GM18505 (cell line): ENCODE results near the gene TRIO.

Source experiments
- ATAC-seq: cut with Tn5 transposase; IDR thresholded peaks from one replicate; pipeline ENCODE4 v1.9.1; 2021; ENCODE audit not compliant: unreplicated experiment
- POLR2A ChIP-seq: IDR thresholded peaks from 4 replicates; pipeline ENCODE4 v1.6.1; 2011; ENCODE audit warnings: borderline replicate concordance; ENCODE audit not compliant: insufficient read depth, insufficient read length; ENCODE audit errors: extremely low read depth

The TRIO gene

DNA sequence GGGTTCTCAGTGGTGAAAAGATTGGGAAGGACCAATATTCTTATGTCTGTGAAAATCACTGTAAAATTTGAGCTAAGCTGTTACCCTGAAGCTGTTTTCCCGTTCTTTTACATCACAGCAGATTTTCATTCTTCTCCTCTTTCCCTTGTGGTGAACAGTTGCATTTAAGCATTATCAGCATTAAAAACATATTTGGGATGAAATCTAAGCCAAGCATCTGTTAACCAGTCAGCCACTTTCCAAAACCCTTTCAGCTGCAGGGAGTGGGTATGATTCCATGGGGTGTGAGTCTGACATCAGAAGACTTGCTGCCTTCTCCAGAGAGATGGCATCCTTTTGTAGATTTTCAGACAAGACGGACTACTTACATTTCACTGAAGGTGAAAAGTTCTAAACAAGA lies 97.2 kb downstream of the TRIO start:
- TF ChIP-seq POLR2A = no peak
- no peak for ATAC-seq

GRCh38 chr5:14241141-14241540 lies 98.0 kb downstream of the TRIO start:
- ATAC-seq = no peak
- TF ChIP-seq POLR2A = no peak

DNA sequence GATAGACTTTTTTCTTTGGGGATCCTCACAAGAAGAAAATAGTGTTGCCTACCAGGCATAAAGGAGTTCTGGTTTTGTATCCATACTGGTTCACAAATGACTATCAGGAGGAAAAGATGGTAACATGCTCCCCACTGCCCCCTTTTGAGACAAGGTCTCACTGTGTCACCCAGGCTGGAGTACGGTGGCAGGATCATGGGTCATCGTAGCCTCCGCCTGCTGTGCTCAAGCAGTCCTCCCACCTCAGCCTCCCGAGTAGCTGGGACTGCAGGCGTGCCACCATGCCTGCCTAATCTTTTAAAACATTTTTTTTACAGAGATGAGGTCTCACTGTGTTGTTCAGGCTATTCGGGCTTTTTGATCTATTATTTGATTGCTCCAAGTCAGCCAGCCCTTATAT lies 99.3 kb downstream of the TRIO start:
- no peak for ATAC-seq

GRCh38 chr5:14242871-14243383 lies 99.8 kb downstream of the TRIO start:
- no peak for ATAC-seq
- no peak for TF ChIP-seq POLR2A

More for the DNA sequence above, 99.3 kb downstream of the TRIO start:
- no peak for TF ChIP-seq POLR2A

GRCh38 chr5:14243766-14244165 lies 100.6 kb downstream of the TRIO start:
- TF ChIP-seq POLR2A = no peak
- ATAC-seq = no peak

- TF ChIP-seq POLR2A = no peak
- ATAC-seq = no peak
Observed at GRCh38 chr5:14244721-14245120, 101.6 kb downstream of the TRIO start.

DNA sequence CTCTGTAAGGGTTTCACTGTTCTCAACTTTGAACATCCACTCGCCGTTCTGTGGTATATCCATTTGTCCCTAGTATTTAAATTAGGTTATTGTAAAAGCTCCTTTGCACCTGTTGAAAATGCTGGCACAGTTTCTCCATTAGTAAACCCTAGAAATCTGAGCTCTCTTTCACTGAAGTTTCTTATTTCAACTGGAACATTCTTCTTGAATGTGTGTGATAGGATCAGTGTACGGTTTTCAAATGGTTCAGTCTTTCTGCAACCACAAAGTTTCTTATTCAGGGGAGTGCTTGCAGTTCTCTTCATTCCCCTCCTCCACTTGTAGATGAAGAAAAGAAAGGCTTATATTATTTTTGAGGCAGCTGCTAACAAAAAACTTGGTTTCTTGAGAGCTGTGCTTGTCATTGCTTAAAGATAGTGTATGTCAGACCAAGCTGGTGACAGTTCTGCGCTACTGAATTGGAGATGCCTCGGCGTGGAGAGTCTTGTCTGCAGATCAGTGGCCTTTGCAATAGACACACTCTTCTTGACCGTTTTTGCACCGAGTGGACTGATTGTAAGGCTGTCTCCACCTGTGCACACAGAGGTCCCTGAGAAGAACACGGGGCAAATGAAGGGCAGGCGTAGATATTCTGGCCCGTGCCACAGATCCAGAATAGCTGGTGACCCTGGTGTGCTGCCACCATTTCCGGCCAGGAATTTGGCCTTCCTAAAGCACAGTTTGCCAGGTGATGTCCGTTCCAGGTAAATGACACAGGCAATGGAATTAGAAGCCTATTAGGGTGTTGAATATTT lies 102.2 kb downstream of the TRIO start:
- no peak for TF ChIP-seq POLR2A
- no peak for ATAC-seq

- no peak for ATAC-seq
- TF ChIP-seq POLR2A = no peak
Observed at GRCh38 chr5:14246350-14247053, 103.4 kb downstream of the TRIO start.

DNA sequence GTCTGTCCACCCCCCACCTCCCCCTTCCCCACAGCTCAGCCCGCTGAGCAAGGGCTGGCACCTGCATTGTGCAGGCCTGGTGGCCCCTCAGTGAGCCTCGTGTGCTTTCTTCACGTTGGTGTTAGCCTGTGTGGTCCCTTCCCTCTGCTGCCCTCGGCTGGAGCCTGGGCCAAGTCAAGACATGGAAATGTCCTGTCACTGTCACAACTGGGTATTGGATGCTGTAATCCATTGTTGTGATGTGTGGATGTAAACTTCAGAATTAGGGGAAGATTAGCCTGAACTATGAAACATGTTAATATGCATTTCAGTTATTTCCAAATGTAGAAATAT lies 103.9 kb downstream of the TRIO start:
- no peak for ATAC-seq
- no peak for TF ChIP-seq POLR2A

GRCh38 chr5:14249258-14250082 lies 106.3 kb downstream of the TRIO start:
- TF ChIP-seq POLR2A = no peak
- ATAC-seq = no peak

- TF ChIP-seq POLR2A = no peak
- no peak for ATAC-seq
Observed at GRCh38 chr5:14250084-14250695, 107.0 kb downstream of the TRIO start.

GRCh38 chr5:14250748-14251701 lies 107.9 kb downstream of the TRIO start:
- no peak for TF ChIP-seq POLR2A
- ATAC-seq = no peak
